Measurements from ENCODE around the gene PPP1R3E.

Gene PPP1R3E

GRCh38 chr14:23302290-23303225 lies at the start of gene PPP1R3E:
TSS of gene PPP1R3E (minus strand) at chr14:23302859. CDS start at chr14:23302576, 283 bp downstream.
- TF ChIP-seq CTCF (conservative IDR thresholded peaks at IDR 0.05): no peak
- H3K27ac ChIP-seq: peak within 1 kb of the TSS; percentile 92

- peak overlapping the region; percentile 51; the same call in 1 of the 2 replicates for H3K27ac ChIP-seq
- TF ChIP-seq CTCF (conservative IDR thresholded peaks at IDR 0.05): no peak
Measured at GRCh38 chr14:23351681-23352505, 49.2 kb upstream of the PPP1R3E start.

GRCh38 chr14:23349156-23349845 lies 46.6 kb upstream of the PPP1R3E start:
- H3K27ac ChIP-seq: no peak overlapping the region
- TF ChIP-seq CTCF (conservative IDR thresholded peaks at IDR 0.05): no peak

GRCh38 chr14:23348297-23348655 lies 45.6 kb upstream of the PPP1R3E start:
- no peak for TF ChIP-seq CTCF (conservative IDR thresholded peaks at IDR 0.05)
- H3K27ac ChIP-seq: no peak overlapping the region

GRCh38 chr14:23347406-23348296 lies 45.0 kb upstream of the PPP1R3E start:
- no peak overlapping the region for H3K27ac ChIP-seq
- TF ChIP-seq CTCF (conservative IDR thresholded peaks at IDR 0.05): no peak

- TF ChIP-seq CTCF (conservative IDR thresholded peaks at IDR 0.05): no peak
- no peak overlapping the region for H3K27ac ChIP-seq
Measured at GRCh38 chr14:23346693-23347405, 44.2 kb upstream of the PPP1R3E start.
